Neural progenitor cell (in vitro differentiated cells): ENCODE measurements around the gene OR52A1. TPM values are rescaled to one million over a fixed set of nuclear protein-coding genes. Genes with fewer than 3 reads are reported as not detected.
"Not testable (repeated sequence)": the region's sequence is repeated elsewhere in the genome, so short reads cannot be mapped to it uniquely, and the experiment has no call there.

Experiments
- DNase-seq: peaks from one replicate; pipeline ENCODE4 v3.0.0-alpha.2; 2016; ENCODE audit warnings: low spot score
- H2AFZ ChIP-seq: fragments of 200-600 bp; sonication (generic); replicated peaks from 2 replicates; pipeline ENCODE4 v1.6.1; 2016; ENCODE audit warnings: antibody characterized with exemption
- H3F3A ChIP-seq: fragments of 200-600 bp; sonication (generic); 2 replicates; pipeline ENCODE4 v1.6.1; 2016; ENCODE audit warnings: antibody characterized with exemption, low read depth
- H3K27ac ChIP-seq: fragments of 200-600 bp; sonication (generic); 2 replicates; pipeline ENCODE4 v1.5.1; 2016; ENCODE audit warnings: mild to moderate bottlenecking
- H3K27me3 ChIP-seq: fragments of 200-600 bp; sonication (generic); 2 replicates; pipeline ENCODE4 v1.6.1; 2016; ENCODE audit warnings: mild to moderate bottlenecking, moderate library complexity
- H3K36me3 ChIP-seq: fragments of 200-600 bp; sonication (generic); 2 replicates; pipeline ENCODE4 v1.5.1; 2016
- H3K4me1 ChIP-seq: fragments of 200-600 bp; sonication (generic); 2 replicates; pipeline ENCODE4 v1.6.1; 2016; ENCODE audit warnings: mixed run types
- H3K4me2 ChIP-seq: fragments of 200-600 bp; sonication (generic); 2 replicates; pipeline ENCODE4 v1.6.1; 2016
- H3K4me3 ChIP-seq: fragments of 200-600 bp; sonication (generic); 2 replicates; pipeline ENCODE4 v1.5.1; 2016
- H3K79me2 ChIP-seq: fragments of 200-600 bp; sonication (generic); 2 replicates; pipeline ENCODE4 v1.6.1; 2016; ENCODE audit warnings: low read depth
- H3K9ac ChIP-seq: fragments of 200-600 bp; sonication (generic); 2 replicates; pipeline ENCODE4 v1.6.1; 2016
- H3K9me3 ChIP-seq: fragments of 200-600 bp; sonication (generic); 2 replicates; pipeline ENCODE4 v1.5.1; 2016; ENCODE audit warnings: low read depth
- H4K20me1 ChIP-seq: fragments of 200-600 bp; sonication (generic); 2 replicates; pipeline ENCODE4 v1.6.1; 2016; ENCODE audit warnings: low read depth
- H3K27ac Mint-ChIP-seq: 3 replicates; pipeline ENCODE4 v1.8.0; 2021; ENCODE audit warnings: mixed read lengths
- H3K27me3 Mint-ChIP-seq: 2 replicates; pipeline ENCODE4 v1.8.0; 2022; ENCODE audit warnings: low read depth, mild to moderate bottlenecking, inconsistent platforms, moderate library complexity, mixed read lengths; ENCODE audit not compliant: insufficient read depth
- H3K36me3 Mint-ChIP-seq: 3 replicates; pipeline ENCODE4 v1.8.0; 2021; ENCODE audit warnings: mixed read lengths
- H3K4me1 Mint-ChIP-seq: 3 replicates; pipeline ENCODE4 v1.8.0; 2021; ENCODE audit warnings: mixed read lengths
- H3K4me3 Mint-ChIP-seq: 3 replicates; pipeline ENCODE4 v1.8.0; 2021; ENCODE audit warnings: mild to moderate bottlenecking, moderate library complexity, mixed read lengths
- H3K9me3 Mint-ChIP-seq: 3 replicates; pipeline ENCODE4 v1.8.0; 2020; ENCODE audit warnings: mixed read lengths
- CTCF ChIP-seq: fragments of 200-600 bp; sonication (generic); IDR thresholded peaks from 2 replicates; pipeline ENCODE4 v1.5.1; 2017; ENCODE audit warnings: antibody characterized with exemption, mild to moderate bottlenecking
- EZH2 ChIP-seq: fragments of 200-600 bp; sonication (generic); IDR thresholded peaks from 2 replicates; pipeline ENCODE4 v1.6.1; 2017; ENCODE audit warnings: antibody characterized with exemption, mild to moderate bottlenecking, moderate library complexity
- EZH2phosphoT487 ChIP-seq: fragments of 200-600 bp; sonication (generic); IDR thresholded peaks from 2 replicates; pipeline ENCODE4 v1.6.1; 2017; ENCODE audit warnings: antibody characterized with exemption
- total RNA-seq: library from RNA; depleted of rRNA; stranded (reverse); fragments of >200 nt; gene quantifications from 2 replicates; pipeline ENCODE4 v1.2.3, GENCODE V29; 2015; ENCODE audit warnings: low replicate concordance

OR52A1 gene
- total RNA-seq, 1 donor from 2014 or later = not detected

GRCh38 chr11:5160217-5160616 is 5.7 kb upstream of the OR52A1 start:
- H2AFZ ChIP-seq, H3K27me3 ChIP-seq, H3K9me3 ChIP-seq, H4K20me1 ChIP-seq, H3K36me3 Mint-ChIP-seq, H3K4me1 Mint-ChIP-seq, H3K4me3 Mint-ChIP-seq, H3K27ac Mint-ChIP-seq, H3K27ac ChIP-seq, H3K4me3 ChIP-seq, DNase-seq, H3K4me2 ChIP-seq, H3K36me3 ChIP-seq, H3F3A ChIP-seq, H3K9ac ChIP-seq, H3K9me3 Mint-ChIP-seq, H3K4me1 ChIP-seq, H3K27me3 Mint-ChIP-seq, H3K79me2 ChIP-seq: not testable (repeated sequence)

GRCh38 chr11:5159806-5160205 is 5.2 kb upstream of the OR52A1 start:
- Histone ChIP-seq H4K20me1 (no peaks in the 10 kb centered on the region), H3K9ac (no peak overlapping the region), H3F3A (no peaks in the 10 kb centered on the region), H2AFZ (no peak overlapping the region), H3K36me3 (no peaks in the 10 kb centered on the region), H3K4me2 (no peak overlapping the region), H3K79me2 (no peaks in the 10 kb centered on the region), H3K27ac (no peak overlapping the region), H3K9me3 (no peaks in the 10 kb centered on the region), H3K4me3 (no peak overlapping the region), H3K27me3 (no peaks in the 10 kb centered on the region), H3K4me1 (no peaks in the 10 kb centered on the region)
- Mint-ChIP-seq H3K36me3 (no peaks in the 10 kb centered on the region), H3K27ac (no peak overlapping the region), H3K27me3 (no peaks in the 10 kb centered on the region), H3K9me3 (no peaks in the 10 kb centered on the region), H3K4me3 (no peak overlapping the region), H3K4me1 (no peaks in the 10 kb centered on the region)
- no peak for TF ChIP-seq EZH2phosphoT487
- TF ChIP-seq CTCF = no peak
- no peak for TF ChIP-seq EZH2
- DNase-seq = no peak

GRCh38 chr11:5153574-5154431 is 754 bp downstream of the OR52A1 start:
- Mint-ChIP-seq H3K27ac (no peak overlapping the region), H3K4me1 (no peaks in the 10 kb centered on the region), H3K4me3 (no peak overlapping the region), H3K36me3 (no peaks in the 10 kb centered on the region), H3K27me3 (no peaks in the 10 kb centered on the region), H3K9me3 (no peaks in the 10 kb centered on the region)
- Histone ChIP-seq H2AFZ (no peak overlapping the region), H3K27me3 (no peaks in the 10 kb centered on the region), H3K4me1 (no peaks in the 10 kb centered on the region), H3F3A (no peaks in the 10 kb centered on the region), H3K4me3 (no peak overlapping the region), H4K20me1 (no peaks in the 10 kb centered on the region), H3K36me3 (no peaks in the 10 kb centered on the region), H3K79me2 (no peaks in the 10 kb centered on the region), H3K4me2 (no peak overlapping the region), H3K9me3 (no peaks in the 10 kb centered on the region), H3K9ac (no peak overlapping the region), H3K27ac (no peak overlapping the region)
- DNase-seq = no peak
- TF ChIP-seq EZH2 (no peak), EZH2phosphoT487 (no peak), CTCF (no peak)

- no peak overlapping the region for H3K27ac Mint-ChIP-seq
- DNase-seq = no peak
- no peaks in the 10 kb centered on the region for H3F3A ChIP-seq
- H3K4me3 Mint-ChIP-seq = no peak overlapping the region
- no peaks in the 10 kb centered on the region for H3K36me3 Mint-ChIP-seq
- no peaks in the 10 kb centered on the region for H3K27me3 ChIP-seq
- no peak overlapping the region for H2AFZ ChIP-seq
- H4K20me1 ChIP-seq = no peaks in the 10 kb centered on the region
- H3K27me3 Mint-ChIP-seq = no peaks in the 10 kb centered on the region
- H3K9me3 Mint-ChIP-seq = no peaks in the 10 kb centered on the region
- H3K9me3 ChIP-seq = no peaks in the 10 kb centered on the region
- no peak overlapping the region for H3K9ac ChIP-seq
- H3K36me3 ChIP-seq = no peaks in the 10 kb centered on the region
- no peaks in the 10 kb centered on the region for H3K79me2 ChIP-seq
- H3K4me1 ChIP-seq = no peaks in the 10 kb centered on the region
- no peaks in the 10 kb centered on the region for H3K4me1 Mint-ChIP-seq
- H3K4me3 ChIP-seq = no peak overlapping the region
- no peak overlapping the region for H3K4me2 ChIP-seq
- H3K27ac ChIP-seq = no peak overlapping the region
- TF ChIP-seq EZH2phosphoT487 (no peak), EZH2 (no peak), CTCF (no peak)
These were observed 2.8 kb downstream of the OR52A1 start for GRCh38 chr11:5151713-5152153.

- not testable (repeated sequence) for H3K4me3 Mint-ChIP-seq
These were observed 10.4 kb downstream of the OR52A1 start for GRCh38 chr11:5144206-5144605.

More at GRCh38 chr11:5144206-5144605, 10.4 kb downstream of the OR52A1 start:
- not testable (repeated sequence) for H3K9me3 ChIP-seq, H3K4me2 ChIP-seq, H3K27ac ChIP-seq, H4K20me1 ChIP-seq, H3F3A ChIP-seq, H3K9ac ChIP-seq, H2AFZ ChIP-seq, DNase-seq, H3K79me2 ChIP-seq, H3K36me3 Mint-ChIP-seq, H3K9me3 Mint-ChIP-seq, H3K27me3 ChIP-seq, H3K27me3 Mint-ChIP-seq, H3K4me3 ChIP-seq, H3K36me3 ChIP-seq, H3K27ac Mint-ChIP-seq, H3K4me1 ChIP-seq, H3K4me1 Mint-ChIP-seq
